ENCODE results near the gene NAA60. TPM values are rescaled to one million over a fixed set of nuclear protein-coding genes. Genes with fewer than 3 reads are reported as not detected.
"Not testable (repeated sequence)": the region's sequence is repeated elsewhere in the genome, so short reads cannot be mapped to it uniquely, and the experiment has no call there.

Gene NAA60
- total and polyA plus RNA-seq, 2 experiments from 2014 or later = 47.2 to 82.4 TPM

GRCh38 chr16:3471518-3472176 is 28.2 kb downstream of the NAA60 start:
- H2AFZ ChIP-seq = no peak overlapping the region
- no peaks in the 10 kb centered on the region for H3K36me3 ChIP-seq (replicated peaks; ENCODE audit: insufficient read depth, low read depth)
- H3K79me2 ChIP-seq = peaks cover 100% of the 10 kb centered on the region
- TF ChIP-seq EZH2 (IDR thresholded peaks at IDR 0.05; ENCODE audit: borderline replicate concordance) (no peak), EZH2phosphoT487 (IDR thresholded peaks at IDR 0.05; ENCODE audit: low read depth, severe bottlenecking, unreplicated experiment) (no peak), CTCF (IDR thresholded peaks at IDR 0.05; ENCODE audit: poor library complexity) (no peak)
- H3K4me2 ChIP-seq = no peak overlapping the region
- peaks cover 91% of the 10 kb centered on the region for H4K20me1 ChIP-seq (ENCODE audit: insufficient read depth, poor library complexity, severe bottlenecking)
- H3K4me3 ChIP-seq = no peak overlapping the region
- DNase-seq (ENCODE audit: low spot score) = no peak
- H3K9me2 ChIP-seq (replicated peaks; ENCODE audit: insufficient read depth) = no peaks in the 10 kb centered on the region
- H3K4me1 ChIP-seq (ENCODE audit: insufficient read depth) = no peaks in the 10 kb centered on the region
- H3K27me3 ChIP-seq = no peaks in the 10 kb centered on the region
- H3K27ac ChIP-seq = no peak overlapping the region
- H3K9me3 ChIP-seq (ENCODE audit: low read depth) = no peaks in the 10 kb centered on the region
- 93% methylated on average over 20 of the region's 20 CpGs for WGBS (ENCODE audit: low lambda C conversion rate, missing lambda C conversion rate)

- no peak overlapping the region for H2AFZ ChIP-seq
- no peak overlapping the region for H3K4me2 ChIP-seq
- no peaks in the 10 kb centered on the region for H3K27me3 ChIP-seq
- H3K79me2 ChIP-seq = peaks cover 100% of the 10 kb centered on the region
- H3K4me1 ChIP-seq (ENCODE audit: insufficient read depth) = no peaks in the 10 kb centered on the region
- H3K9me2 ChIP-seq (replicated peaks; ENCODE audit: insufficient read depth) = no peaks in the 10 kb centered on the region
- no peak for DNase-seq (ENCODE audit: low spot score)
- H3K27ac ChIP-seq = no peak overlapping the region
- H3K4me3 ChIP-seq = no peak overlapping the region
- no peaks in the 10 kb centered on the region for H3K9me3 ChIP-seq (ENCODE audit: low read depth)
- 86% methylated on average over 10 of the region's 10 CpGs for WGBS (ENCODE audit: low lambda C conversion rate, missing lambda C conversion rate)
- TF ChIP-seq CTCF (IDR thresholded peaks at IDR 0.05; ENCODE audit: poor library complexity) (no peak), EZH2 (IDR thresholded peaks at IDR 0.05; ENCODE audit: borderline replicate concordance) (no peak), EZH2phosphoT487 (IDR thresholded peaks at IDR 0.05; ENCODE audit: low read depth, severe bottlenecking, unreplicated experiment) (no peak)
- no peaks in the 10 kb centered on the region for H3K36me3 ChIP-seq (replicated peaks; ENCODE audit: insufficient read depth, low read depth)
- H4K20me1 ChIP-seq (ENCODE audit: insufficient read depth, poor library complexity, severe bottlenecking) = peaks cover 87% of the 10 kb centered on the region
These were observed 29.6 kb downstream of the NAA60 start for GRCh38 chr16:3472878-3473595.

- not testable (repeated sequence) for H3K4me2 ChIP-seq; H3K4me1 ChIP-seq (ENCODE audit: insufficient read depth); H3K4me3 ChIP-seq; H3K36me3 ChIP-seq (replicated peaks; ENCODE audit: insufficient read depth, low read depth); H3K27me3 ChIP-seq; H2AFZ ChIP-seq; H3K9me2 ChIP-seq (replicated peaks; ENCODE audit: insufficient read depth); H3K27ac ChIP-seq; DNase-seq (ENCODE audit: low spot score); H3K9me3 ChIP-seq (ENCODE audit: low read depth)
- 79% methylated on average over 3 of the region's 3 CpGs for WGBS (ENCODE audit: low lambda C conversion rate, missing lambda C conversion rate)
- H4K20me1 ChIP-seq (ENCODE audit: insufficient read depth, poor library complexity, severe bottlenecking) = peaks cover 87% of the 10 kb centered on the region
- H3K79me2 ChIP-seq = peaks cover 100% of the 10 kb centered on the region
These were observed 30.1 kb downstream of the NAA60 start for GRCh38 chr16:3473596-3473943.

- H3K4me1 ChIP-seq (ENCODE audit: insufficient read depth) = no peaks in the 10 kb centered on the region
- H2AFZ ChIP-seq = no peak overlapping the region
- H3K4me3 ChIP-seq = no peak overlapping the region
- no peaks in the 10 kb centered on the region for H3K9me2 ChIP-seq (replicated peaks; ENCODE audit: insufficient read depth)
- H3K4me2 ChIP-seq = no peak overlapping the region
- WGBS (ENCODE audit: low lambda C conversion rate, missing lambda C conversion rate) = 89% methylated on average over 16 of the region's 16 CpGs
- no peaks in the 10 kb centered on the region for H3K27me3 ChIP-seq
- H3K79me2 ChIP-seq = peaks cover 100% of the 10 kb centered on the region
- H3K36me3 ChIP-seq (replicated peaks; ENCODE audit: insufficient read depth, low read depth) = no peaks in the 10 kb centered on the region
- TF ChIP-seq EZH2 (IDR thresholded peaks at IDR 0.05; ENCODE audit: borderline replicate concordance) (no peak), EZH2phosphoT487 (IDR thresholded peaks at IDR 0.05; ENCODE audit: low read depth, severe bottlenecking, unreplicated experiment) (no peak), CTCF (IDR thresholded peaks at IDR 0.05; ENCODE audit: poor library complexity) (no peak)
- no peak for DNase-seq (ENCODE audit: low spot score)
- H3K9me3 ChIP-seq (ENCODE audit: low read depth) = no peaks in the 10 kb centered on the region
- H3K27ac ChIP-seq = no peak overlapping the region
- H4K20me1 ChIP-seq (ENCODE audit: insufficient read depth, poor library complexity, severe bottlenecking) = peaks cover 88% of the 10 kb centered on the region
These were observed 30.8 kb downstream of the NAA60 start for GRCh38 chr16:3474136-3474779.

- not testable (repeated sequence) for H3K9me3 ChIP-seq (ENCODE audit: low read depth); H3K36me3 ChIP-seq (replicated peaks; ENCODE audit: insufficient read depth, low read depth); H3K27ac ChIP-seq; H3K9me2 ChIP-seq (replicated peaks; ENCODE audit: insufficient read depth); H2AFZ ChIP-seq; H3K27me3 ChIP-seq; H3K4me2 ChIP-seq; H3K4me1 ChIP-seq (ENCODE audit: insufficient read depth); DNase-seq (ENCODE audit: low spot score); H3K4me3 ChIP-seq
- Histone ChIP-seq H4K20me1 (ENCODE audit: insufficient read depth, poor library complexity, severe bottlenecking) (peaks cover 82% of the 10 kb centered on the region), H3K79me2 (peaks cover 100% of the 10 kb centered on the region)
- WGBS (ENCODE audit: low lambda C conversion rate, missing lambda C conversion rate) = 98% methylated on average over 7 of the region's 7 CpGs
These were observed 31.4 kb downstream of the NAA60 start for GRCh38 chr16:3474870-3475269.

Measured in hepatocyte (in vitro differentiated cells).